SK-N-SH (cell line): Measurements from ENCODE around the gene PBRM1. TPM values are rescaled to one million over a fixed set of nuclear protein-coding genes. Genes with fewer than 3 reads are reported as not detected.

ENCODE experiments used
- CTCF ChIA-PET: fragments of 300-600, 350-600 bp; formaldehyde crosslinking; extraction: SDS; loops from one replicate; lab custom pipeline; 2021; lab: Yijun Ruan, JAX
- POLR2A ChIA-PET: fragments of 350-600 bp; sonication (Branson Sonifier 250); formaldehyde crosslinking; extraction: SDS; loops from one replicate; lab custom pipeline; 2020; ENCODE audit warnings: antibody characterized with exemption, inconsistent platforms; lab: Yijun Ruan, JAX
- DNase-seq: peaks from one replicate; pipeline ENCODE4 v3.0.0; 2012
- H2AFZ ChIP-seq: fragments of 200-600 bp; sonication (generic); 2 replicates; pipeline ENCODE4 v1.8.1; 2016; ENCODE audit warnings: antibody characterized with exemption, mild to moderate bottlenecking, low read depth
- H3F3A ChIP-seq: fragments of 200-600 bp; sonication (generic); replicated peaks from 2 replicates; pipeline ENCODE3; 2016; ENCODE audit warnings: antibody characterized with exemption, mild to moderate bottlenecking; ENCODE audit not compliant: insufficient read depth
- H3K27ac ChIP-seq, 2 experiments: fragments of 200-500 bp in 1 of 2; fragments of 200-600 bp in 1 of 2; sonication (Bioruptor generic) in 1 of 2; sonication (generic), shearing (Covaris generic) in 1 of 2; 2 replicates each; pipeline versions ENCODE4 v1.5.1 to v1.6.1; 2014 to 2016; ENCODE audit warnings: low read depth in 2 of 2, inconsistent platforms in 1 of 2, low read length in 1 of 2, mild to moderate bottlenecking in 1 of 2, mixed read lengths in 1 of 2
- H3K27me3 ChIP-seq: fragments of 200-600 bp; sonication (generic), shearing (Covaris generic); 2 replicates; pipeline ENCODE4 v1.6.1; 2016; ENCODE audit warnings: mixed run types; ENCODE audit not compliant: insufficient read depth
- H3K36me3 ChIP-seq, 2 experiments: fragments of 200-500 bp in 1 of 2; fragments of 200-600 bp in 1 of 2; sonication (Bioruptor generic) in 1 of 2; sonication (generic) in 1 of 2; replicated peaks in 1 of 2; 2 replicates each; pipeline versions ENCODE3 to v1.5.1; 2014 to 2016; ENCODE audit warnings: low read length in 1 of 2, mild to moderate bottlenecking in 1 of 2; ENCODE audit not compliant: insufficient read depth in 2 of 2, control insufficient read depth in 1 of 2
- H3K4me1 ChIP-seq, 2 experiments: fragments of 200-500 bp in 1 of 2; fragments of 200-600 bp in 1 of 2; sonication (Bioruptor generic) in 1 of 2; sonication (generic), shearing (Covaris generic) in 1 of 2; 2 replicates each; pipeline versions ENCODE4 v1.5.1 to v1.6.1; 2014 to 2016; ENCODE audit warnings: low read depth in 1 of 2, low read length in 1 of 2, mixed run types in 1 of 2; ENCODE audit not compliant: insufficient read depth in 2 of 2, control insufficient read depth in 1 of 2
- H3K4me2 ChIP-seq: fragments of 200-600 bp; sonication (generic), shearing (Covaris generic); 2 replicates; pipeline ENCODE4 v1.6.1; 2017; ENCODE audit warnings: mixed run types
- H3K4me3 ChIP-seq, 2 experiments: fragments of 200-500 bp in 1 of 2; fragments of 200-600 bp in 1 of 2; sonication (Bioruptor generic) in 1 of 2; sonication (generic), shearing (Covaris generic) in 1 of 2; 2 replicates each; pipeline versions ENCODE4 v1.5.1 to v1.8.1; 2014 to 2016; ENCODE audit warnings: low read depth in 2 of 2, inconsistent platforms in 1 of 2, low read length in 1 of 2, mild to moderate bottlenecking in 1 of 2, mixed read lengths in 1 of 2, moderate library complexity in 1 of 2
- H3K79me2 ChIP-seq: fragments of 200-600 bp; sonication (generic); 2 replicates; pipeline ENCODE4 v1.8.1; 2017; ENCODE audit warnings: mild to moderate bottlenecking; ENCODE audit not compliant: insufficient read depth
- H3K9ac ChIP-seq: fragments of 200-600 bp; sonication (generic); 2 replicates; pipeline ENCODE4 v1.6.1; 2017; ENCODE audit warnings: mixed run types
- H3K9me2 ChIP-seq: fragments of 200-600 bp; sonication (generic); 2 replicates; pipeline ENCODE4 v1.6.1; 2017; ENCODE audit warnings: mixed run types
- H3K9me3 ChIP-seq: fragments of 200-600 bp; sonication (generic); 2 replicates; pipeline ENCODE4 v1.6.1; 2017; ENCODE audit warnings: mixed run types, mild to moderate bottlenecking, moderate library complexity
- H4K20me1 ChIP-seq: fragments of 200-600 bp; sonication (generic); 2 replicates; pipeline ENCODE4 v1.6.1; 2017; ENCODE audit warnings: mild to moderate bottlenecking, mixed run types; ENCODE audit not compliant: insufficient read depth
- CHD2 ChIP-seq: fragments of 150-350 bp; IDR thresholded peaks from 2 replicates; pipeline ENCODE4 v1.6.1; 2018; ENCODE audit warnings: low read length; ENCODE audit not compliant: partially characterized antibody
- CTCF ChIP-seq: fragments of 200-600 bp; sonication (generic); IDR thresholded peaks from 2 replicates; pipeline ENCODE4 v1.6.1; 2017; ENCODE audit warnings: antibody characterized with exemption, mild to moderate bottlenecking, moderate library complexity
- ELF1 ChIP-seq: IDR thresholded peaks from 2 replicates; pipeline ENCODE4 v1.4.0; 2012
- EP300 ChIP-seq, 2 experiments: IDR thresholded peaks; 2 replicates each; pipeline versions ENCODE4 v1.4.0 to v1.6.1; 2012; ENCODE audit warnings: borderline replicate concordance in 1 of 2, low read depth in 1 of 2, low read length in 1 of 2
- EZH2phosphoT487 ChIP-seq: fragments of 200-600 bp; sonication (generic); IDR thresholded peaks from 2 replicates; pipeline ENCODE4 v1.6.1; 2017; ENCODE audit warnings: low read depth, mixed run types, mild to moderate bottlenecking, antibody characterized with exemption, moderate library complexity, borderline replicate concordance
- FOSL2 ChIP-seq: IDR thresholded peaks from 2 replicates; pipeline ENCODE4 v1.4.0; 2012; ENCODE audit warnings: low read depth, mild to moderate bottlenecking, moderate library complexity, borderline replicate concordance
- FOXJ3 ChIP-seq: sonication (generic); formaldehyde crosslinking; IDR thresholded peaks from 2 replicates; pipeline ENCODE4 v1.5.1; 2020; ENCODE audit warnings: mild to moderate bottlenecking, missing genetic modification reagents
- MEF2A ChIP-seq: IDR thresholded peaks from 2 replicates; pipeline ENCODE4 v1.4.0; 2012; ENCODE audit warnings: low read depth, borderline replicate concordance
- NFIC ChIP-seq: IDR thresholded peaks from 2 replicates; pipeline ENCODE4 v1.4.0; 2012; ENCODE audit warnings: borderline replicate concordance
- RAD21 ChIP-seq: IDR thresholded peaks from 2 replicates; pipeline ENCODE4 v1.6.1; 2012; ENCODE audit warnings: mild to moderate bottlenecking, low read length
- REST ChIP-seq: IDR thresholded peaks from 2 replicates; pipeline ENCODE4 v1.6.1; 2012; ENCODE audit warnings: mild to moderate bottlenecking, low read depth, low read length, moderate library complexity
- RXRA ChIP-seq: IDR thresholded peaks from 2 replicates; pipeline ENCODE4 v1.4.0; 2012; ENCODE audit warnings: low read depth, mild to moderate bottlenecking, borderline replicate concordance
- SMC3 ChIP-seq: IDR thresholded peaks from 2 replicates; pipeline ENCODE4 v1.6.1; 2012; ENCODE audit warnings: low read depth, low read length, improper control_type of control experiment
- TAF1 ChIP-seq: IDR thresholded peaks from 2 replicates; pipeline ENCODE4 v1.6.1; 2012; ENCODE audit warnings: low read depth, mild to moderate bottlenecking, low read length, moderate library complexity, borderline replicate concordance
- TCF12 ChIP-seq: IDR thresholded peaks from 2 replicates; pipeline ENCODE4 v1.4.0; 2012
- USF1 ChIP-seq: IDR thresholded peaks from 2 replicates; pipeline ENCODE4 v1.4.0; 2012; ENCODE audit warnings: low read depth, borderline replicate concordance
- USF2 ChIP-seq: fragments of 150-350 bp; IDR thresholded peaks from 2 replicates; pipeline ENCODE4 v1.6.1; 2017; ENCODE audit warnings: antibody characterized with exemption, low read length, low read depth, borderline replicate concordance
- ZBTB33 ChIP-seq: IDR thresholded peaks from 2 replicates; pipeline ENCODE4 v1.4.0; 2012; ENCODE audit warnings: low read depth, borderline replicate concordance
- WGBS: methylation state at CpG from one replicate; pipeline ENCODE4 v1.1.6; 2017; ENCODE audit warnings: low lambda C conversion rate; 5-methylcytosine and 5-hydroxymethylcytosine counted together
- polyA plus RNA-seq, 3 experiments: library from polyadenylated mRNA; depleted of rRNA; stranded (reverse); fragments of >200 nt; gene quantifications; 2 replicates each; pipeline ENCODE4 v1.2.3, GENCODE V29; 2012

The PBRM1 gene
- polyA plus RNA-seq, 1 of the 3 experiments (the other 2 are of a cell fraction): 14.3 TPM

- H3K4me1 ChIP-seq: no peaks in the 10 kb centered on the region
- H4K20me1 ChIP-seq: no peaks in the 10 kb centered on the region
- no peak overlapping the region for H3K4me2 ChIP-seq
- H3K27ac ChIP-seq: no peak overlapping the region
- no peaks in the 10 kb centered on the region for H3K9me2 ChIP-seq
- ChIA-PET CTCF (interaction anchor here (0.5 to 1.4 kb wide), 2 partner anchors 13 to 229 kb away, joined by 3 read pairs; no protein-coding TSS in a partner anchor), POLR2A (no interaction called here)
- H3K4me3 ChIP-seq: no peak overlapping the region
- H3K27me3 ChIP-seq: no peaks in the 10 kb centered on the region
- DNase-seq: no peak
- no peaks in the 10 kb centered on the region for H3K9me3 ChIP-seq
- H3K36me3 ChIP-seq: peaks cover 10 to 60% of the 10 kb centered on the region in 2 experiments
- peaks cover 10% of the 10 kb centered on the region; the same call in 1 of the 2 replicates for H3K79me2 ChIP-seq
- H2AFZ ChIP-seq: no peak overlapping the region
- TF ChIP-seq FOSL2 (0 out of 2 replicates have a peak, but pooled peaks have one; percentile 7), NFIC (no peak), RAD21 (no peak), EP300 (IDR thresholded peaks at IDR 0.05; ENCODE audit: borderline replicate concordance in 1 of 2, low read depth in 1 of 2, low read length in 1 of 2) (no peak), TAF1 (no peak)
- H3K9ac ChIP-seq: no peak overlapping the region
- H3F3A ChIP-seq: peaks cover 4% of the 10 kb centered on the region
- 89% methylated on average over 2 of the region's 2 CpGs for WGBS
Measured at GRCh38 chr3:52568069-52568468, 117.6 kb downstream of the PBRM1 start.

GRCh38 chr3:52563984-52564383 lies 121.7 kb downstream of the PBRM1 start:
- ChIA-PET CTCF (no interaction called here), POLR2A (no interaction called here)
- H3K4me2 ChIP-seq: no peak overlapping the region
- H3K9ac ChIP-seq: no peak overlapping the region
- H3K27ac ChIP-seq: no peak overlapping the region
- no peaks in the 10 kb centered on the region for H3K9me3 ChIP-seq
- no peak overlapping the region for H3K4me3 ChIP-seq
- H3K27me3 ChIP-seq: no peaks in the 10 kb centered on the region
- no peak for TF ChIP-seq RXRA
- no peak for TF ChIP-seq USF2
- no peak for TF ChIP-seq CHD2
- no peak for TF ChIP-seq USF1
- TF ChIP-seq FOXJ3: no peak
- TF ChIP-seq CTCF: no peak
- no peak for TF ChIP-seq TCF12
- no peak for TF ChIP-seq SMC3
- TF ChIP-seq ZBTB33: no peak
- TF ChIP-seq MEF2A: no peak
- no peak for TF ChIP-seq EZH2phosphoT487
- no peak for TF ChIP-seq NFIC
- no peak for TF ChIP-seq REST
- TF ChIP-seq ELF1: no peak
- no peak overlapping the region for H2AFZ ChIP-seq
- 100% methylated on average over 2 of the region's 2 CpGs for WGBS
- peaks cover 7% of the 10 kb centered on the region for H3F3A ChIP-seq
- peaks cover 40 to 70% of the 10 kb centered on the region in 2 experiments for H3K36me3 ChIP-seq
- peaks cover 10% of the 10 kb centered on the region; the same call in 1 of the 2 replicates for H3K79me2 ChIP-seq
- H3K4me1 ChIP-seq: 0 out of 4 replicates have a peak, but pooled peaks cover 0 to 8% of the 10 kb centered on the region in 2 experiments
- no peaks in the 10 kb centered on the region for H4K20me1 ChIP-seq
- no peak for DNase-seq
- H3K9me2 ChIP-seq: no peaks in the 10 kb centered on the region
